Measurements from ENCODE around the gene TMEM151B.

- TF ChIP-seq CTCF (IDR thresholded peaks at IDR 0.05 in 2 of 3, conservative IDR thresholded peaks at IDR 0.05 in 1 of 3; ENCODE audit: control insufficient read depth in 2 of 3, extremely low read depth in 1 of 3, insufficient read depth in 1 of 3, low read depth in 3 of 3, low read length in 3 of 3) (no peak), USF2 (IDR thresholded peaks at IDR 0.05; ENCODE audit: borderline replicate concordance, low read depth, low read length) (no peak), BCLAF1 (IDR thresholded peaks at IDR 0.05) (no peak), RFX5 (IDR thresholded peaks at IDR 0.05; ENCODE audit: low read depth, low read length) (no peak), NBN (IDR thresholded peaks at IDR 0.05) (no peak), ASH2L (IDR thresholded peaks at IDR 0.05; ENCODE audit: borderline replicate concordance, low read depth) (no peak), POLR2A (IDR thresholded peaks at IDR 0.05; ENCODE audit: low read depth, low read length) (no peak), SRF (IDR thresholded peaks at IDR 0.05; ENCODE audit: low read depth in 2 of 2, low read length in 2 of 2) (no peak), GABPA (IDR thresholded peaks at IDR 0.05; ENCODE audit: low read depth) (no peak), POLR2AphosphoS5 (IDR thresholded peaks at IDR 0.05; ENCODE audit: low read length) (no peak), SUZ12 (IDR thresholded peaks at IDR 0.05; ENCODE audit: unreplicated experiment) (no peak), E2F4 (IDR thresholded peaks at IDR 0.05; ENCODE audit: low read depth, low read length) (no peak)
Measured at GRCh38 chr6:44245391-44245911, 24.8 kb upstream of the TMEM151B start.

Measured in GM12878 (cell line).